Spleen (tissue), 13 donors: Measurements from ENCODE around the gene PTMS. TPM values are rescaled to one million over a fixed set of nuclear protein-coding genes. Genes with fewer than 3 reads are reported as not detected.

ENCODE experiments used
- DNase-seq: peaks from one replicate; pipeline ENCODE4 v3.0.0-alpha.2; 2020
- H3K27ac ChIP-seq, 8 donors: fragments of 200-600 bp; sonication (generic) in 7 of 8; 1 replicate in 4 of 8; 2 replicates in 4 of 8; pipeline versions ENCODE4 v1.5.0 to v1.8.0; 2016 to 2021; ENCODE audit warnings: inconsistent platforms in 4 of 8, mild to moderate bottlenecking in 4 of 8, moderate library complexity in 1 of 8
- H3K27me3 ChIP-seq, 7 donors: fragments of 200-600 bp; sonication (generic) in 6 of 7; replicated peaks in 1 of 7; 1 replicate in 4 of 7; 2 replicates in 3 of 7; pipeline versions ENCODE4 v1.5.0 to v1.8.0; 2016 to 2021; ENCODE audit warnings: inconsistent platforms in 3 of 7, mild to moderate bottlenecking in 1 of 7
- H3K36me3 ChIP-seq, 6 donors: fragments of 200-600 bp; sonication (generic) in 5 of 6; 1 replicate in 4 of 6; 2 replicates in 2 of 6; pipeline versions ENCODE4 v1.5.0 to v1.8.0; 2016 to 2021; ENCODE audit warnings: inconsistent platforms in 2 of 6
- H3K4me1 ChIP-seq, 6 donors: fragments of 200-600 bp; sonication (generic) in 5 of 6; 1 replicate in 3 of 6; 2 replicates in 3 of 6; pipeline versions ENCODE4 v1.5.0 to v1.8.0; 2016 to 2021; ENCODE audit warnings: inconsistent platforms in 3 of 6
- H3K4me3 ChIP-seq, 8 donors: fragments of 200-600 bp; sonication (generic) in 7 of 8; 1 replicate in 4 of 8; 2 replicates in 4 of 8; pipeline versions ENCODE4 v1.5.0 to v1.8.0; 2016 to 2021; ENCODE audit warnings: inconsistent platforms in 4 of 8, mild to moderate bottlenecking in 4 of 8, moderate library complexity in 2 of 8
- H3K9me3 ChIP-seq, 8 donors: fragments of 200-600 bp; sonication (generic) in 7 of 8; 1 replicate in 4 of 8; 2 replicates in 4 of 8; pipeline versions ENCODE4 v1.5.0 to v1.8.0; 2016 to 2021; ENCODE audit warnings: inconsistent platforms in 4 of 8
- CTCF ChIP-seq, 11 experiments: fragments of 200-600 bp in 7 of 11; fragments of 450-650 bp in 4 of 11; sonication (generic) in 4 of 11; IDR thresholded peaks in 8 of 11; conservative IDR thresholded peaks in 3 of 11; 1 replicate in 7 of 11; 2 replicates in 4 of 11; pipeline versions ENCODE4 v1.4.0 to v1.8.0; 2016 to 2021; ENCODE audit warnings: antibody characterized with exemption in 11 of 11, inconsistent platforms in 4 of 11, mild to moderate bottlenecking in 1 of 11
- POLR2A ChIP-seq, 3 donors: fragments of 450-650 bp; IDR thresholded peaks; one replicate each; pipeline ENCODE4 v1.5.1; 2017; ENCODE audit warnings: antibody characterized with exemption in 3 of 3, mild to moderate bottlenecking in 1 of 3
- POLR2AphosphoS5 ChIP-seq, 3 donors: sonication (generic); formaldehyde crosslinking; IDR thresholded peaks; one replicate each; pipeline ENCODE4 v1.5.1; 2017; ENCODE audit warnings: antibody characterized with exemption in 3 of 3
- WGBS, 5 donors: extraction: QIAGEN DNeasy Blood & Tissue Kit in 3 of 5; methylation state at CpG; one replicate each; pipeline versions ENCODE4 v1.1.5 to v1.1.7; 2013 to 2018; 5-methylcytosine and 5-hydroxymethylcytosine counted together
- intact Hi-C: fragments of 100-400 bp; cut with DNase I; formaldehyde crosslinking; loops from one replicate; pipeline ENCODE4 v1.15.0; 2023; ENCODE audit warnings: low total_unique reads
- long read RNA-seq, 2 donors: transcript quantifications; one replicate each; lab custom pipeline, GENCODE V29; 2026
- polyA plus RNA-seq, 3 donors: library from polyadenylated mRNA; stranded (reverse); fragments of 200-250 nt; gene quantifications; one replicate each; pipeline ENCODE4 v1.2.1, GENCODE V29; 2013
- total RNA-seq, 7 donors: library from RNA; depleted of rRNA in 3 of 7; stranded (reverse); fragments of >200 nt in 3 of 7; fragmentation: NEBNext Ultra II Directional in 4 of 7; extraction: Animal tissue kit (Norgen Biotek cat#: 25700) in 4 of 7; gene quantifications; one replicate each; pipeline versions ENCODE4 v1.1.0 to v1.2.1, GENCODE V29; 2016 to 2021
- donor health status: healthy with polysubstance abuse.
- donor health status: DM: no; HTN: no; CAD: no; lungs with moderate emphysema.
- donor health status: DM: no; HTN: no; CAD: no.
- donor health status: Bipolar disorder and iron deficiency.
- donor health status: healthy.
- donor health status: DM: no; HTN: no; CAD: no.
- donor health status: DM: yes; HTN: yes; CAD: no.

The PTMS gene
- total RNA-seq = 100 to 1,000 TPM in 1 of 7 donors, 10 to 100 TPM in 6; 47.4 to 130 (median 89.1) TPM
- polyA plus RNA-seq = 100 to 1,000 TPM in 2 of 3 donors, 10 to 100 TPM in 1; 70.5 to 169 (median 102) TPM
- long read RNA-seq, donor 1, transcript PTMS-207 (5 exons, 1,150 nt) = major isoform, 89 of 156 reads
- long read RNA-seq, donor 1, partial matches to known transcripts = 49 of 156 reads
- long read RNA-seq, donor 1, other reads (novel, unspliced or antisense) = 16 of 156 reads
- long read RNA-seq, donor 2, transcript PTMS-207 (5 exons, 1,150 nt) = major isoform, 74 of 134 reads
- long read RNA-seq, donor 2, partial matches to known transcripts = 45 of 134 reads
- long read RNA-seq, donor 2, other reads (novel, unspliced or antisense) = 11 of 134 reads

- WGBS, 5 donors = 2 to 5% (median 3%) methylated on average over 33 to 63 of the region's 63 CpGs
- TF ChIP-seq CTCF (IDR thresholded peaks at IDR 0.05 in 8 of 11, conservative IDR thresholded peaks at IDR 0.05 in 3 of 11) (no peak), POLR2AphosphoS5 (IDR thresholded peaks at IDR 0.05) (peak; percentile 73 to 81 (median 79)), POLR2A (IDR thresholded peaks at IDR 0.05) (peak in 1 of 3 donors; percentile 41)
- Histone ChIP-seq H3K27ac (peak within 1 kb of the TSS; percentile 35 to 91 (median 82)), H3K27me3 (peaks cover 0 to 62% (median 11%) of the 10 kb centered on the region in 7 donors), H3K4me1 (peaks cover 9 to 69% (median 53%) of the 10 kb centered on the region in 6 donors), H3K9me3 (no peaks in the 10 kb centered on the region), H3K4me3 (peak within 1 kb of the TSS; percentile 46 to 80 (median 57)), H3K36me3 (peaks cover 0 to 14% (median 0%) of the 10 kb centered on the region in 6 donors)
- DNase-seq = peak; percentile 84
- intact Hi-C loops = no loop called here
Observed at GRCh38 chr12:6765634-6766581, at the start of gene PTMS. Gene PTMS, plus strand, starts transcription at chr12:6766363. Its CDS starts 343 bp downstream, at chr12:6766706.

- H3K4me1 ChIP-seq = no peaks in the 10 kb centered on the region
- H3K9me3 ChIP-seq = no peaks in the 10 kb centered on the region
- H3K4me3 ChIP-seq = no peak overlapping the region
- WGBS, 5 donors = 77 to 93% (median 85%) methylated on average over 8 to 9 of the region's 10 CpGs
- TF ChIP-seq CTCF (IDR thresholded peaks at IDR 0.05 in 8 of 11, conservative IDR thresholded peaks at IDR 0.05 in 3 of 11) (no peak), POLR2A (IDR thresholded peaks at IDR 0.05) (no peak), POLR2AphosphoS5 (IDR thresholded peaks at IDR 0.05) (no peak)
- intact Hi-C loops = no loop called here
- H3K27ac ChIP-seq = no peak overlapping the region
- H3K27me3 ChIP-seq = peaks cover 0 to 31% (median 3%) of the 10 kb centered on the region in 7 donors
- no peaks in the 10 kb centered on the region for H3K36me3 ChIP-seq
- no peak for DNase-seq
Observed at GRCh38 chr12:6716874-6717437, 49.2 kb upstream of the PTMS start.

GRCh38 chr12:6722863-6723262, 43.3 kb upstream of the PTMS start:
- intact Hi-C loops = no loop called here
- H3K36me3 ChIP-seq = peaks cover 0 to 25% (median 6%) of the 10 kb centered on the region in 6 donors
- H3K4me3 ChIP-seq = no peak overlapping the region
- H3K27me3 ChIP-seq = no peaks in the 10 kb centered on the region
- no peaks in the 10 kb centered on the region for H3K9me3 ChIP-seq
- H3K27ac ChIP-seq = peak overlapping the region in 2 of 8 donors; percentile 92 to 95
- 74 to 84% (median 78%) methylated on average over 3 of the region's 3 CpGs for WGBS, 5 donors
- no peak for DNase-seq
- H3K4me1 ChIP-seq = peaks cover 7 to 45% (median 15%) of the 10 kb centered on the region in 6 donors
- TF ChIP-seq CTCF (IDR thresholded peaks at IDR 0.05 in 8 of 11, conservative IDR thresholded peaks at IDR 0.05 in 3 of 11) (no peak), POLR2A (IDR thresholded peaks at IDR 0.05) (no peak), POLR2AphosphoS5 (IDR thresholded peaks at IDR 0.05) (no peak)
